Measurements from ENCODE around the gene QRICH1.

GRCh38 chr3:49015765-49016164 is 78.1 kb downstream of the QRICH1 start:
- TF ChIP-seq CTCF (IDR thresholded peaks at IDR 0.05 in 4 of 5, conservative IDR thresholded peaks at IDR 0.05 in 1 of 5) (no peak), POLR2A (IDR thresholded peaks at IDR 0.05) (no peak)

All from gastrocnemius medialis (tissue), 4 donors.